Measurements from ENCODE around the gene CXCR4.
"Not testable (repeated sequence)": the region's sequence is repeated elsewhere in the genome, so short reads cannot be mapped to it uniquely, and the experiment has no call there.

Gene CXCR4

GRCh38 chr2:136085453-136086209, 32.3 kb downstream of the CXCR4 start:
- no peak for TF ChIP-seq CTCF (IDR thresholded peaks at IDR 0.05; ENCODE audit: extremely low read depth, missing control alignments)
- no peak for DNase-seq (ENCODE audit: low spot score)

DNA sequence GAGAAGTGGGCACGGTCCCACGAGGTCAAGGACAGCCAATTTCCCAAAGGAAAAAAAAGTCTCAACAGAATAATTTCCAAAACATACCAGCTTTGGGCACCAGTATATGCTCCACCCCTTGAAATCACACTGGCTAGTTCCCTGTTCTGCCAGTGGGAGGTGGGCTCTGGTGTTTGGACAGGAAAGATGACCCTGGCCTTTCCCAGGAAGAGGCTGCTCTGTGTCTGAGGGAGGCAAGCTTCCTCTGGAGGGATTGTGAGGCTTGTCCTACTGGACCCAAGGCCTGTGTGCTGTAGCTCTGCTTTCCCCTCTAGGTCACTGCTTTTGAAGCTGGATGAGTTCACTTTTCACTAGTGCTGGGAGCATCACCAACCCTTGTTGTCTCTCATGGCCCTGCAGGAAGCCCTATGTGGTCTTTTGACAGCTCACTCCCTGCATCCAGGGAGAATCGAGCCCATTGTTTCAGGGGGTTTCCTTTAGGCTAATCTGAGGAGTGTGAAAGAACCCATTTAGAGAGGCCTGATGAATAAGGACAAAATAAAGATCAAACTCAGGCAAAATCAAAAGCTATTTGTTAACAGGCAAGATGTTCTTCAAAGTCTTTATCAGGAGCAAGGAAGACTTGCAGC, 36.3 kb downstream of the CXCR4 start:
- no peak for TF ChIP-seq CTCF (IDR thresholded peaks at IDR 0.05; ENCODE audit: extremely low read depth, missing control alignments)
- no peak for DNase-seq (ENCODE audit: low spot score)

DNA sequence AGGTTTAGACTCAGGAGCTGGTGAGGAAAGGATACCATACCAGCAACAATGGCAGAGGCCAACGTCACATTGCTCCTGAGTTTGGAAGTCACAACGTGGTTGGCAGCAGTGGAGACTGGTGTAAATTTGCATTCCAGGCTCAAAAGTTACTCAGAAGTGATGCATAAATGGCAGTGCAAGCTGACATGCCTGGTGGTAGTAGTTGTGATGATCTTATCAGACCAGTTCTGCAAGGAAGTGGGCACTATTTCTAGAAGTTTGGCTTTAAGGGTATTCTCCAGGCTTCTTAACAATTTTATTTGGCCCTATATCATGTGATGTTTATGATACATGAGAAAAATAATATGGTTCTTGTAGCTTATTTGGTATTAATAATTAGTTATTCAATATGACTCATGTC, 37.8 kb downstream of the CXCR4 start:
- no peak for TF ChIP-seq CTCF (IDR thresholded peaks at IDR 0.05; ENCODE audit: extremely low read depth, missing control alignments)
- DNase-seq (ENCODE audit: low spot score): no peak

DNA sequence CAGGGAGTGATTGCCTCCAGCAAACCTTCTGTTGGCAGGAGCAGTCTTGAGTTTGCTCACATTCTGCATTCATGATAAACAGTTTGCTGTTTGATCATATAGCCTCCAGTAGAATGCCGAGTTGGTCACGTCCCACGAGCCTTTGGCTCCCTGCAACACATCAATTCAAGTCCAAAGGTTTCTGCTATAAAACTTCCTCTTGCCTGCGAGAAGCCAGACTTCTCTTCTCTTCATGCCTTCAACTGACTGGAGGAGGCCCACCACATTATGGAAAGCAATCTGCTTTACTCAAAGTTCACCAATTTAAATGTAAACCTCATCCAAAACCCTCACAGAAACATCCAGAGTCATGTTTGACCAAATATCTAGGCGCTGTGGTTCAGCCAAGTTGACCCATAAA, 40.8 kb downstream of the CXCR4 start:
- TF ChIP-seq CTCF (IDR thresholded peaks at IDR 0.05; ENCODE audit: extremely low read depth, missing control alignments): no peak
- DNase-seq (ENCODE audit: low spot score): no peak

- DNase-seq (ENCODE audit: low spot score): no peak
- TF ChIP-seq CTCF (IDR thresholded peaks at IDR 0.05; ENCODE audit: extremely low read depth, missing control alignments): no peak
Measured at GRCh38 chr2:136075476-136075875, 42.5 kb downstream of the CXCR4 start.

DNA sequence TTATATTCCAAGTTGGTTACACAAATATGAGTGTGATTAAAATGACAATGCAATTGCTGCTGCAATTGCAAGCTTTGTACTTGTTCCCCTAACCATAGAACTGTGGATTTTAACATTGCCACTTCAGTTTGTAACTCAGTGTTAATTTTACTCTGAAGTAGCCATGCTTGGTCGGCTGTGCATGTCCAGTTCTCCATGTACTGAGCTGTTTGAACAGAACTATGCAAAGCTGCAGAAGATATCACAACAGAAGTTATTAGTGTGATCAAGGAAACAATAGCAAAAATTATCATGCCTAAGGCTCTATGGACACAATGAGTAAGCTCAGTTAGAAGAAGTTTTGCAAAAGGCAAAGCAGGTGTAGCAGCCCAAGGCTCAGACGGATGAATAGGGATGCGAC, 45.3 kb downstream of the CXCR4 start:
- no peak for TF ChIP-seq CTCF (IDR thresholded peaks at IDR 0.05; ENCODE audit: extremely low read depth, missing control alignments)
- no peak for DNase-seq (ENCODE audit: low spot score)

GRCh38 chr2:136071887-136072286, 46.1 kb downstream of the CXCR4 start:
- not testable (repeated sequence) for DNase-seq (ENCODE audit: low spot score)

- no peak for TF ChIP-seq CTCF (IDR thresholded peaks at IDR 0.05; ENCODE audit: extremely low read depth, missing control alignments)
- no peak for DNase-seq (ENCODE audit: low spot score)
Measured at GRCh38 chr2:136070913-136071312, 47.0 kb downstream of the CXCR4 start.
